Left cardiac atrium (tissue), 4 donors: ENCODE data around the gene C17orf113. TPM values are rescaled to one million over a fixed set of nuclear protein-coding genes. Genes with fewer than 3 reads are reported as not detected.
A peak's percentile ranks its signal among the peaks of the same experiment; 100 is the strongest.

Experiments
- ATAC-seq, 2 donors: fragments of 200-7000 bp; cut with Tn5 transposase; one replicate each; pipeline ENCODE4 v1.9.1; 2020; ENCODE audit warnings: mild to moderate bottlenecking in 2 of 2, moderate library complexity in 2 of 2
- DNase-seq: peaks from one replicate; pipeline ENCODE4 v3.0.0-alpha.2; 2020
- intact Hi-C, 2 donors: fragments of 100-400 bp; cut with DNase I; formaldehyde crosslinking; loops; one replicate each; pipeline versions ENCODE4 v1.14.1 to v1.15.1; 2022 to 2023
- total RNA-seq, 2 donors: library from RNA; stranded (reverse); fragmentation: NEBNext Ultra II Directional; extraction: Animal tissue kit (Norgen Biotek cat#: 25700); gene quantifications; one replicate each; pipeline ENCODE4 v1.2.1, GENCODE V29; 2021
- donor health status: DM: no; HTN: yes; CAD: no.
- donor health status: DM: no; HTN: yes; CAD: no; lungs with severe emphysema.
- donor health status: DM: yes; HTN: yes; CAD: no.
- donor health status: Dilated cardiomyopathy.

The C17orf113 gene
- total RNA-seq, 2 donors from 2014 or later, result 0.68 to 0.94 TPM

DNA sequence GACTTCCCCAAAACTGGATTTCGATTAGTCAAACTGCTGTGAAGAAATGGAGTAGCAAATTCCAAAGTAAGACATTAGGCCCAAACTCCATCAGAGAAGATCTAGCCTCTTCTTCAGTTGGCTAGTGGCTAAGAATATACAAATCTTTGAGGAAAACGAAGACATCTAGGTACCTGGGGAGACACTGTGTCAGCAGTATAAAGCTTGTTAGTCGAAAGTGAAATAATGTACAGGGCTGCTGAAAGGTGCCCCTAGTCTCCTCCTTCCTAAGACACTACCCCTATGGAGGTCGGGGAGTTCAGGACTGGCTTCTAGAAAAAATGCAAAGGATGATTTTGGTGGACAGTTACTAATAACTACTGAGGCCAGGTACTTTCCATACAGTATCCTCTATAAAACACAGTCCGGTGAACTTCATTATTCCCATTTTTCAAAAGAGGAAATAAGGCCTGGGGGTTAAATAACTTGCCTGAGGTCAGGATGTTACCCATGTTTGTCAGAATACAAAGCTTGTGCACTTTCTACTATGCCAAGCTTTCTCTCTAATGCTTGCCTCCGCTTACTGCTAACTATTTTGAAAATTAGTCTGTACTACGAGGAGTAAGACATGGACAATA, 48.1 kb downstream of the C17orf113 start:
- intact Hi-C loops, result no loop called here
- no peak for DNase-seq
- ATAC-seq, result no peak

GRCh38 chr17:42001729-42002128, 48.7 kb downstream of the C17orf113 start:
- intact Hi-C loops, result no loop called here
- no peak for DNase-seq

DNA sequence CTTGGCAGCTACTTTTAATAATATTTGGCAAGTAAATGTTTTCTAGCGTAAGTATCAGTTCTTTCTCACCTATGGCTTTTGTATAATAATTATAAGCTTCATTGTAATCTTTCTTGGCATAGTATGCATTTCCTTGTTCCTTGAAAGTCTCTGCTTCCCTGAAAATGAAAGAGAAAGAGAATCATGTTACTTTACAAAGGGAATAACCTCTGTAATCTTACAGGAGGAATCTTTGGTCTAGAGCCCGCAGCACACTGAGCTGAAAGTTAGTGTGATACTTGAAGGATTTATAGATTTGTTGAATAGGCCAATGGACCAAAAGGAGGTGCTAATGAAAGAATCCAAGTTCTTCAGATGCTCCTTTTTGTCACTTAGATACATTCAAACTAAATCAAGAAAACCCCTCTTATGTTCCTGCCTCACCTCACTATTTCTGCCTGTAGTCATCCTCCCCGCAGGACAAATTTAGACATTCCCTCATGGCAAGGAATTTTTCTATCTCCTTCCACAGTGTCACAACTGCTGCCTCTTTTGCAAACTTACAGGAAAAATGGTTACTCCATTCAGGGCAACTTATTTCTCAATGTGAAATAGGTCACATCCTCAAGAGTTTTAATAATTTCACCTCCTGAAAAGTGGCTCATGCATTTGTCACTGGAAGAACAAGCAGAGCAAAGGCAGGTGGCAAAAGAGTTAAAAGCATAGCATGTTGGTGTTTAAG, 49.8 kb downstream of the C17orf113 start:
- ATAC-seq (peak in 1 of 2 donors; percentile 38), DNase-seq (no peak)
- intact Hi-C loops, result no loop called here

More at GRCh38 chr17:42001729-42002128, 48.7 kb downstream of the C17orf113 start:
- ATAC-seq, result no peak

GRCh38 chr17:41998497-41998896, 51.9 kb downstream of the C17orf113 start:
- intact Hi-C loops, result no loop called here
- DNase-seq (no peak), ATAC-seq (no peak)

DNA sequence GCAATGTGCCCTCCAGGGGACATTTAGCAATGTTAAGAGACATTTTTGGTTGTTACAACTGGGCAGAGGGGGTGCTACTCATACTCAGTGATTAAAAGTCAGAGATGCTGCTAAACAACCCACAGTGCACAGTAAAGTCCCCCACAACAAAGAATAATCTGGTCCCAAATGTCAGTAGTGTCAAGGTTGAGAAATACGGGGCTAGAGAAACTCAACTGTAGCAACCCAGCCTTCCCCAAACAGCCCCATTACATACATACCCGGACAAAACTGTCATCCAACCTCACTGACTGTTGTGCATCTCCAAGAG, 53.6 kb downstream of the C17orf113 start:
- ATAC-seq, result no peak
- no peak for DNase-seq
- intact Hi-C loops, result no loop called here

DNA sequence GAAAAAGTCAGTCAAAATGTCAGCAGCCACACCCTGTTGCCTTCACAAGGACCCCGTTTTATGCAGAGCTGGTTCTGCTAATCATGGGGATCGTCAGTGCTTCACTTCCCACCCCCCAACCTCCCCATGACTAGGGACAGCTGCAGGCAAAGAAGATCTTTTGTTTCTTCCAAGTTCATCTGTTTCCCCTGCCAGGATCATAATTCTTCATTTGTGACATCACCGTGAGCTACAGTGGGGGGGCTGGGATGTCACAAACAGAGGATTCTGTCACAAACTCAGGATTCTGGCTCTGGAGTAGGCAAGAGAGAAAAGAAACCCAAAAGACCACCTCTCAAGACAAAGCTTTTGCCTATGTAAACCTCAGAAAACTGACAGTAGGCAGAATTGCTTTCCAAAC, 57.8 kb downstream of the C17orf113 start:
- DNase-seq, result no peak
- peak in 1 of 2 donors; percentile 17 for ATAC-seq

GRCh38 chr17:41989702-41990419, 60.5 kb downstream of the C17orf113 start:
- no peak for DNase-seq
- ATAC-seq, result no peak
- intact Hi-C loops, result no loop called here

More for the DNA sequence above, 57.8 kb downstream of the C17orf113 start:
- intact Hi-C loops, result no loop called here

DNA sequence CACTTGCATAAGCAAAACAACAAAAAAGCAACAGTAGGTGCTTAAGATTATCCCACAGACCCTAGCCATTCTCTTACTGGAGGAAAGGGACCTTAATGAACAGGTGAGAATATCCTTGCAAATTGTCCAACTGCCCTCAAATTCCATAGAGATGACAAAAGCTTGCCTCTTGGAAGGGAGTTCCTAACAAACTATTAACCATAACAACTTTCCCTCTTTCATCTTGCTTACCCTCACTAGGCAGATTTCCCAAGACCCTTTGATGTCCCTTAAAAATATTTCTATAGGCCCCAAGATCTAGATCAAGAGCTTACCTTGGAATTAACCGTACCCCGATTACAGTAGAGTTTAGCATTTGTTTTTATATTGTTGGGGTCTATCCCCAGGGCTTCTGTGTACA, 62.0 kb downstream of the C17orf113 start:
- ATAC-seq (no peak), DNase-seq (no peak)
- intact Hi-C loops, result no loop called here

Other genes with a start within 250 kb of the C17orf113 start
- 10 to 100 TPM; 12.0 to 13.8 TPM for gene P3H4, start 238.7 kb downstream of the C17orf113 start, total RNA-seq
- gene FKBP10, start 237.6 kb downstream of the C17orf113 start, total RNA-seq, result 10 to 100 TPM; 33.0 to 47.3 TPM
- 10 to 100 TPM; 27.8 to 42.1 TPM for gene NT5C3B, start 214.4 kb downstream of the C17orf113 start, total RNA-seq
- gene KLHL10, start 212.8 kb downstream of the C17orf113 start, total RNA-seq, result under 1 TPM; 0.18 to 0.32 TPM
- gene KLHL11, start 185.2 kb downstream of the C17orf113 start, total RNA-seq, result 1 to 10 TPM; 4.7 to 6.1 TPM
- 10 to 100 TPM; 58.7 to 72.2 TPM for gene ACLY, start 131.7 kb downstream of the C17orf113 start, total RNA-seq
- gene ODAD4, start 120.0 kb downstream of the C17orf113 start, total RNA-seq, result 1 to 10 TPM; 1.0 to 1.3 TPM
- 10 to 100 TPM; 40.3 to 43.7 TPM for gene CNP, start 83.8 kb downstream of the C17orf113 start, total RNA-seq
- gene DNAJC7, start 33.2 kb downstream of the C17orf113 start, total RNA-seq, result 10 to 100 TPM; 57.5 to 73.9 TPM
- 10 to 100 TPM; 35.3 to 45.9 TPM for gene NKIRAS2, start 30.5 kb downstream of the C17orf113 start, total RNA-seq
- gene ZNF385C, start 47.9 kb upstream of the C17orf113 start, total RNA-seq, result under 1 TPM; 0.13 to 0.27 TPM
- 1 to 10 TPM; 6.4 to 6.7 TPM for gene DHX58, start 62.1 kb upstream of the C17orf113 start, total RNA-seq
- 10 to 100 TPM; 19.8 to 23.4 TPM for gene KAT2A, start 70.8 kb upstream of the C17orf113 start, total RNA-seq
- under 1 TPM in 1 of 2 donors, not detected in 1; 0.24 TPM for gene HSPB9, start 72.2 kb upstream of the C17orf113 start, total RNA-seq
- gene RAB5C, start 104.4 kb upstream of the C17orf113 start, total RNA-seq, result 10 to 100 TPM; 68.2 to 72.6 TPM
- under 1 TPM; 0.18 to 0.21 TPM for gene KCNH4, start 130.5 kb upstream of the C17orf113 start, total RNA-seq
- gene HCRT, start 134.9 kb upstream of the C17orf113 start, total RNA-seq, result not detected
- gene GHDC, start 143.9 kb upstream of the C17orf113 start, total RNA-seq, result 10 to 100 TPM; 10.4 to 11.7 TPM
- gene STAT5B, start 225.8 kb upstream of the C17orf113 start, total RNA-seq, result 10 to 100 TPM; 42.4 to 46.2 TPM
- 10 to 100 TPM; 38.1 to 40.6 TPM for gene STAT5A, start 237.9 kb upstream of the C17orf113 start, total RNA-seq